Measurements from ENCODE around the gene BUD31.

DNA sequence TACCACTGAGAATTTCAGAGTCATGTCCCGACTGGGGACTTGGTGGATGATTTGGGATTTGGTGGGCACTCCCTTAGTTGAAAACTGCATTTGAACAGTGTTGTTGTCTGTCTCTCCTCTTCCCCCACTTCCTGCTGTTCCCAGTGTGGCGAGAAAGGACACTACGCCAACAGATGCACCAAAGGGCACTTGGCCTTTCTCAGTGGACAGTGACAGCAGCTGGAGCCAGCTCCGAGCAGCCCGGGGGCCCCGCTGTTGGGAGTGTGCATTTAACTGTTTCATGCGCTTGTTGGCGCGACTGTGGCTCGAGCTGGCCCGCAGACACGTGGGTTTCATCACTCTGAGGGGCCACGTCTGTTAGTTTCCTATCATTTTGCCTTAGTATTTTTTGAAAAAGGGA, 47.5 kb downstream of the BUD31 start:
- TF ChIP-seq POLR2AphosphoS5 (IDR thresholded peaks at IDR 0.05; ENCODE audit: borderline replicate concordance, low read depth, low read length) (no peak), EZH2 (IDR thresholded peaks at IDR 0.05) (no peak)

Data from SK-N-MC (cell line).